MM.1S (cell line): Measurements from ENCODE around the gene EPN2.

ENCODE experiments used
- DNase-seq: peaks from one replicate; pipeline ENCODE4 v3.0.0-alpha.2; 2015
- H2AFZ ChIP-seq: fragments of 300-600 bp; sonication (generic); 2 replicates; pipeline ENCODE4 v1.6.0; 2016; ENCODE audit warnings: antibody characterized with exemption, low read length
- H3F3A ChIP-seq: fragments of 300-600 bp; sonication (generic); 2 replicates; pipeline ENCODE4 v1.6.1; 2016; ENCODE audit warnings: mild to moderate bottlenecking, antibody characterized with exemption, low read length, moderate library complexity, mixed read lengths; ENCODE audit not compliant: insufficient read depth
- H3K27ac ChIP-seq: fragments of 300-600 bp; sonication (generic); 2 replicates; pipeline ENCODE4 v1.5.1; 2016; ENCODE audit warnings: mild to moderate bottlenecking, low read length
- H3K27me3 ChIP-seq: fragments of 300-600 bp; sonication (generic); replicated peaks from 2 replicates; pipeline ENCODE4 v1.6.0; 2016; ENCODE audit warnings: low read length; ENCODE audit not compliant: insufficient read depth
- H3K36me3 ChIP-seq: fragments of 300-600 bp; sonication (generic); replicated peaks from 2 replicates; pipeline ENCODE4 v1.6.1; 2016; ENCODE audit warnings: mild to moderate bottlenecking, low read length, mixed read lengths; ENCODE audit not compliant: insufficient read depth
- H3K4me1 ChIP-seq: fragments of 300-600 bp; sonication (generic); 2 replicates; pipeline ENCODE4 v1.6.1; 2016; ENCODE audit warnings: low read length, mixed read lengths
- H3K4me2 ChIP-seq: fragments of 300-600 bp; sonication (generic); 2 replicates; pipeline ENCODE4 v1.6.0; 2016; ENCODE audit warnings: low read depth, low read length
- H3K4me3 ChIP-seq: fragments of 300-600 bp; sonication (generic); 2 replicates; pipeline ENCODE4 v1.5.1; 2016; ENCODE audit warnings: low read length, mixed read lengths
- H3K79me2 ChIP-seq: fragments of 300-600 bp; sonication (generic); 2 replicates; pipeline ENCODE4 v1.6.1; 2016; ENCODE audit warnings: mixed run types, low read length, mixed read lengths
- H3K9ac ChIP-seq: fragments of 300-600 bp; sonication (generic); 2 replicates; pipeline ENCODE4 v1.6.1; 2016; ENCODE audit warnings: low read length, mixed read lengths
- H3K9me2 ChIP-seq: fragments of 300-600 bp; sonication (generic); replicated peaks from 2 replicates; pipeline ENCODE4 v1.6.1; 2016; ENCODE audit warnings: mild to moderate bottlenecking, low read length, mixed read lengths; ENCODE audit not compliant: insufficient read depth
- H3K9me3 ChIP-seq: fragments of 300-600 bp; sonication (generic); replicated peaks from 2 replicates; pipeline ENCODE4 v1.6.1; 2016; ENCODE audit warnings: mild to moderate bottlenecking, low read length, mixed read lengths; ENCODE audit not compliant: insufficient read depth
- H4K20me1 ChIP-seq: fragments of 300-600 bp; sonication (generic); 2 replicates; pipeline ENCODE4 v1.6.1; 2016; ENCODE audit warnings: mild to moderate bottlenecking, low read length, moderate library complexity, mixed read lengths; ENCODE audit not compliant: insufficient read depth
- CTCF ChIP-seq: fragments of 300-600 bp; sonication (generic); IDR thresholded peaks from 2 replicates; pipeline ENCODE4 v1.5.1; 2016; ENCODE audit warnings: antibody characterized with exemption, low read length, mixed read lengths
- EZH2 ChIP-seq: fragments of 300-600 bp; sonication (generic); optimal IDR thresholded peaks from 2 replicates; pipeline ENCODE3; 2017; ENCODE audit warnings: low read depth, mild to moderate bottlenecking, antibody characterized with exemption, low read length, mixed read lengths
- EZH2phosphoT487 ChIP-seq: fragments of 300-600 bp; sonication (generic); IDR thresholded peaks from 2 replicates; pipeline ENCODE4 v1.6.1; 2018; ENCODE audit warnings: antibody characterized with exemption, low read length

Gene EPN2

GRCh38 chr17:19242323-19242722 is 5.2 kb downstream of the EPN2 start:
- Histone ChIP-seq H3K4me2 (no peak overlapping the region), H3K4me1 (no peaks in the 10 kb centered on the region), H4K20me1 (no peaks in the 10 kb centered on the region), H3K36me3 (no peaks in the 10 kb centered on the region), H3F3A (no peaks in the 10 kb centered on the region), H3K27me3 (no peaks in the 10 kb centered on the region), H3K9ac (no peak overlapping the region), H3K27ac (no peak overlapping the region), H3K4me3 (no peak overlapping the region), H3K79me2 (peaks cover 49% of the 10 kb centered on the region), H2AFZ (no peak overlapping the region), H3K9me3 (no peaks in the 10 kb centered on the region), H3K9me2 (no peaks in the 10 kb centered on the region)
- DNase-seq: no peak
- TF ChIP-seq CTCF: no peak
- no peak for TF ChIP-seq EZH2phosphoT487
- no peak for TF ChIP-seq EZH2

GRCh38 chr17:19242926-19243325 is 5.8 kb downstream of the EPN2 start:
- no peaks in the 10 kb centered on the region for H3K36me3 ChIP-seq
- peaks cover 46% of the 10 kb centered on the region for H3K79me2 ChIP-seq
- no peaks in the 10 kb centered on the region for H3K4me1 ChIP-seq
- H3K27me3 ChIP-seq: no peaks in the 10 kb centered on the region
- no peaks in the 10 kb centered on the region for H3F3A ChIP-seq
- no peak for DNase-seq
- H2AFZ ChIP-seq: no peak overlapping the region
- no peaks in the 10 kb centered on the region for H3K9me2 ChIP-seq
- H3K9ac ChIP-seq: no peak overlapping the region
- H3K9me3 ChIP-seq: no peaks in the 10 kb centered on the region
- H3K4me3 ChIP-seq: no peak overlapping the region
- H3K4me2 ChIP-seq: no peak overlapping the region
- H3K27ac ChIP-seq: no peak overlapping the region
- no peak for TF ChIP-seq EZH2
- no peak for TF ChIP-seq EZH2phosphoT487
- no peaks in the 10 kb centered on the region for H4K20me1 ChIP-seq

- Histone ChIP-seq H2AFZ (no peak overlapping the region), H4K20me1 (no peaks in the 10 kb centered on the region), H3K9me3 (no peaks in the 10 kb centered on the region), H3K4me1 (no peaks in the 10 kb centered on the region), H3K27me3 (no peaks in the 10 kb centered on the region), H3K79me2 (peaks cover 39% of the 10 kb centered on the region), H3K9me2 (no peaks in the 10 kb centered on the region), H3K27ac (no peak overlapping the region), H3K4me2 (no peak overlapping the region), H3K4me3 (no peak overlapping the region), H3K9ac (no peak overlapping the region), H3F3A (no peaks in the 10 kb centered on the region), H3K36me3 (no peaks in the 10 kb centered on the region)
- TF ChIP-seq CTCF: no peak
- DNase-seq: no peak
Observed at GRCh38 chr17:19243838-19244237, 6.7 kb downstream of the EPN2 start.

- Histone ChIP-seq H3K27ac (no peak overlapping the region), H3F3A (no peaks in the 10 kb centered on the region), H3K9me2 (no peaks in the 10 kb centered on the region), H3K9ac (no peak overlapping the region), H3K27me3 (no peaks in the 10 kb centered on the region), H3K4me1 (no peaks in the 10 kb centered on the region), H3K4me3 (no peak overlapping the region), H3K79me2 (peaks cover 39% of the 10 kb centered on the region), H4K20me1 (no peaks in the 10 kb centered on the region), H2AFZ (no peak overlapping the region), H3K4me2 (no peak overlapping the region), H3K9me3 (no peaks in the 10 kb centered on the region), H3K36me3 (no peaks in the 10 kb centered on the region)
- DNase-seq: no peak
- no peak for TF ChIP-seq CTCF
- TF ChIP-seq EZH2: no peak
- TF ChIP-seq EZH2phosphoT487: no peak
Observed at GRCh38 chr17:19244357-19244756, 7.2 kb downstream of the EPN2 start.
